NT2/D1 (cell line): ENCODE data around the gene CNTLN.

Source experiments
- DNase-seq: peaks from one replicate; pipeline ENCODE4 v3.0.0-alpha.2; 2011; ENCODE audit warnings: low read depth, low spot score
- H3K27me3 ChIP-seq: 2 replicates; pipeline ENCODE4 v1.6.0; 2011; ENCODE audit warnings: mild to moderate bottlenecking; ENCODE audit not compliant: insufficient read length, insufficient read depth
- H3K36me3 ChIP-seq: 2 replicates; pipeline ENCODE4 v1.6.1; 2011; ENCODE audit warnings: mild to moderate bottlenecking, low read length, mixed read lengths; ENCODE audit not compliant: insufficient read depth, insufficient read length
- H3K4me1 ChIP-seq: 2 replicates; pipeline ENCODE4 v1.5.1; 2011; ENCODE audit not compliant: insufficient read depth, insufficient read length
- H3K4me3 ChIP-seq: 2 replicates; pipeline ENCODE4 v1.5.1; 2011; ENCODE audit warnings: low read depth; ENCODE audit not compliant: insufficient read length
- H3K9ac ChIP-seq: 2 replicates; pipeline ENCODE4 v1.6.0; 2011; ENCODE audit warnings: low read depth; ENCODE audit not compliant: insufficient read length
- H3K9me3 ChIP-seq: 2 replicates; pipeline ENCODE4 v1.5.1; 2011; ENCODE audit warnings: mild to moderate bottlenecking, low read length; ENCODE audit not compliant: insufficient read depth
- SUZ12 ChIP-seq: IDR thresholded peaks from 2 replicates; pipeline ENCODE4 v1.6.1; 2011; ENCODE audit not compliant: insufficient read length, insufficient read depth; ENCODE audit errors: extremely low read depth
- YY1 ChIP-seq: IDR thresholded peaks from 2 replicates; pipeline ENCODE4 v1.6.1; 2011; ENCODE audit not compliant: insufficient read length, insufficient read depth
- ZNF274 ChIP-seq: IDR thresholded peaks from 2 replicates; pipeline ENCODE4 v1.6.1; 2011; ENCODE audit warnings: mild to moderate bottlenecking, low read depth, low read length

Gene CNTLN

GRCh38 chr9:17532461-17532860, 397.6 kb downstream of the CNTLN start:
- H3K9ac ChIP-seq, result no peak overlapping the region
- H3K9me3 ChIP-seq, result no peaks in the 10 kb centered on the region
- DNase-seq, result no peak
- no peak overlapping the region for H3K4me3 ChIP-seq
- no peaks in the 10 kb centered on the region for H3K4me1 ChIP-seq
- H3K27me3 ChIP-seq, result no peaks in the 10 kb centered on the region
- TF ChIP-seq ZNF274, result no peak
- TF ChIP-seq YY1, result no peak
- TF ChIP-seq SUZ12, result no peak
- H3K36me3 ChIP-seq, result no peaks in the 10 kb centered on the region

GRCh38 chr9:17535176-17535575, 400.3 kb downstream of the CNTLN start:
- DNase-seq, result no peak
- peaks cover 17% of the 10 kb centered on the region; the same call in 1 of the 2 replicates for H3K9me3 ChIP-seq
- H3K4me1 ChIP-seq, result no peaks in the 10 kb centered on the region
- H3K4me3 ChIP-seq, result no peak overlapping the region
- no peaks in the 10 kb centered on the region for H3K36me3 ChIP-seq
- H3K27me3 ChIP-seq, result no peaks in the 10 kb centered on the region
- H3K9ac ChIP-seq, result no peak overlapping the region
- TF ChIP-seq ZNF274, result no peak

DNA sequence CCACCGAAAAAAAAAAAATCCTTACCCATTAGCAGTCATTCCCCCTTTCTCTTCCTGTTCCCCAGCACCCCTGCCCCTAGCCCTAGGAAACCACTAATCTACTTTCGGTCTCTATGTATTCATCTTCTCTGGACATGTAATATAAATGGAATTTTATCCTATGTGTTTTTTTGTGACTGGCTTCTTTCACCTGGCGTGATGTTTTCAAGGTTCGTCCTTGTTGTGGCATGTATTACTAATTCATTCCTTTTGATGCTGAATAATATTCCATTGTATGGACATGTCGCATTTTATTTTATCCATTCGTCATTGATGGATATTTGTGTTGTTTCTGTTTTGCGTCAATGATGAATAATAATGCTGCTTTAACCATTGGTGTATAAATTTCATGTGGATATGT, 401.2 kb downstream of the CNTLN start:
- Histone ChIP-seq H3K9me3 (peaks cover 17% of the 10 kb centered on the region; the same call in 1 of the 2 replicates), H3K36me3 (no peaks in the 10 kb centered on the region), H3K27me3 (no peaks in the 10 kb centered on the region), H3K9ac (no peak overlapping the region), H3K4me3 (no peak overlapping the region), H3K4me1 (no peaks in the 10 kb centered on the region)
- no peak for TF ChIP-seq SUZ12
- no peak for TF ChIP-seq YY1
- no peak for TF ChIP-seq ZNF274
- DNase-seq, result no peak

DNA sequence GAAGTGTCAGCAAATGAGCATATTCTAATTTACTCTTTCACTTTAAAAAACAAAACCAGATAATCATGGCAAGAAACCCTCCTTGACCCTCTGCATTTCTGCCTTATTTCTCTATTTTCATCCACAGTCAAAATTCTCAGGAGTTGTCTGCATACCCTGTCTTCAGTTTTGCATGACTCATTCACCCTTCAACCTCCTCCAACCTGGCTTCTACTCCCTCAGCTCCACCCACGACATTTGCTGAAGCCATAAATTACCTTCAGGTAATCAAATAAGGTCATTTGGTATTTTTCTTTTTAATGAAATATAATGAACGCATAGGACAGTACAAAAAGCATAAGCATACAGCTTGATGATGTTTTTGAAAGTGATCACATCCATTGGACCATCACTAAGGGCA, 416.2 kb downstream of the CNTLN start:
- H3K36me3 ChIP-seq, result no peaks in the 10 kb centered on the region
- no peak overlapping the region for H3K9ac ChIP-seq
- H3K9me3 ChIP-seq, result no peaks in the 10 kb centered on the region
- H3K4me1 ChIP-seq, result no peaks in the 10 kb centered on the region
- TF ChIP-seq SUZ12 (no peak), ZNF274 (no peak), YY1 (no peak)
- no peak overlapping the region for H3K4me3 ChIP-seq
- no peaks in the 10 kb centered on the region for H3K27me3 ChIP-seq
- DNase-seq, result no peak
